ENCODE data around the gene SOX13. TPM values are rescaled to one million over a fixed set of nuclear protein-coding genes. Genes with fewer than 3 reads are reported as not detected.
A peak's percentile ranks its signal among the peaks of the same experiment; 100 is the strongest.

SOX13 gene
- total RNA-seq, 1 experiment from 2014 or later = 31.5 TPM

- Mint-ChIP-seq H3K9me3 (ENCODE audit: unreplicated experiment) (no peaks in the 10 kb centered on the region), H3K4me3 (ENCODE audit: unreplicated experiment) (no peak overlapping the region), H3K4me1 (ENCODE audit: low read depth, unreplicated experiment) (peaks cover 19% of the 10 kb centered on the region), H3K27ac (ENCODE audit: unreplicated experiment) (no peak overlapping the region), H3K27me3 (ENCODE audit: insufficient read depth, unreplicated experiment) (no peaks in the 10 kb centered on the region), H3K36me3 (ENCODE audit: insufficient read depth, unreplicated experiment) (peaks cover 36% of the 10 kb centered on the region)
- TF ChIP-seq CTCF (IDR thresholded peaks at IDR 0.05; ENCODE audit: insufficient read depth in 1 of 2, low read depth in 1 of 2, low read length in 1 of 2, severe bottlenecking in 1 of 2, unreplicated experiment in 1 of 2) = peak; percentile 94 to 96
- POLR2A ChIA-PET = no interaction called here
- intact Hi-C loops (cut with micrococcal nuclease; ENCODE audit: unreplicated experiment) = loop anchor here (1.0 to 10.0 kb wide), 3 partner anchors 53 to 256 kb away; no protein-coding TSS in a partner anchor
- Histone ChIP-seq H3K4me3 (ENCODE audit: low read depth, low read length) (no peak overlapping the region), H3K27me3 (replicated peaks; ENCODE audit: control insufficient read depth, insufficient read depth, low read length) (no peaks in the 10 kb centered on the region), H3K4me1 (peaks cover 5% of the 10 kb centered on the region; the same call in 1 of the 2 replicates), H3K9me3 (no peaks in the 10 kb centered on the region), H3K36me3 (ENCODE audit: control insufficient read depth, insufficient read depth, low read length) (peaks cover 2% of the 10 kb centered on the region; the same call in 1 of the 2 replicates)
- CTCF ChIA-PET = interaction anchor here (0.6 to 4.0 kb wide), 12 partner anchors 10 to 268 kb away, joined by 3 to 60 read pairs (median 6); partner anchors contain the start of genes SNRPE and SOX13
- DNase-seq = peak in 1 of 2 experiments; percentile 77
- no TSS peak for BruUV-seq (replicated peaks)
Measured at GRCh38 chr1:204127597-204128242, 54.8 kb downstream of the SOX13 start.

- TF ChIP-seq CTCF (IDR thresholded peaks at IDR 0.05; ENCODE audit: insufficient read depth in 1 of 2, low read depth in 1 of 2, low read length in 1 of 2, severe bottlenecking in 1 of 2, unreplicated experiment in 1 of 2) = no peak
Measured at GRCh38 chr1:204128464-204128963, 55.6 kb downstream of the SOX13 start.

More at GRCh38 chr1:204128464-204128963, 55.6 kb downstream of the SOX13 start:
- BruUV-seq (replicated peaks) = no TSS peak
- H3K36me3 Mint-ChIP-seq (ENCODE audit: insufficient read depth, unreplicated experiment) = peaks cover 36% of the 10 kb centered on the region
- Histone ChIP-seq H3K9me3 (no peaks in the 10 kb centered on the region), H3K36me3 (ENCODE audit: control insufficient read depth, insufficient read depth, low read length) (peaks cover 2% of the 10 kb centered on the region; the same call in 1 of the 2 replicates), H3K27me3 (replicated peaks; ENCODE audit: control insufficient read depth, insufficient read depth, low read length) (no peaks in the 10 kb centered on the region), H3K4me3 (ENCODE audit: low read depth, low read length) (no peak overlapping the region), H3K4me1 (peaks cover 5% of the 10 kb centered on the region; the same call in 1 of the 2 replicates)
- intact Hi-C loops (cut with micrococcal nuclease; ENCODE audit: unreplicated experiment) = loop anchor here (2.0 to 10.0 kb wide), 2 partner anchors 54 to 124 kb away; no protein-coding TSS in a partner anchor
- peaks cover 19% of the 10 kb centered on the region for H3K4me1 Mint-ChIP-seq (ENCODE audit: low read depth, unreplicated experiment)
- no peak for DNase-seq
- H3K27me3 Mint-ChIP-seq (ENCODE audit: insufficient read depth, unreplicated experiment) = no peaks in the 10 kb centered on the region
- peak overlapping the region; percentile 71 for H3K27ac Mint-ChIP-seq (ENCODE audit: unreplicated experiment)
- POLR2A ChIA-PET = interaction anchor here (0.6 to 1.3 kb wide), 4 partner anchors 16 to 268 kb away, joined by 3 to 5 read pairs (median 4); partner anchors contain the start of gene SOX13
- H3K4me3 Mint-ChIP-seq (ENCODE audit: unreplicated experiment) = peak overlapping the region; percentile 70
- CTCF ChIA-PET = interaction anchor here (0.8 to 4.0 kb wide), 16 partner anchors 11 to 269 kb away, joined by 3 to 60 read pairs (median 6); partner anchors contain the start of genes SNRPE and SOX13
- H3K9me3 Mint-ChIP-seq (ENCODE audit: unreplicated experiment) = no peaks in the 10 kb centered on the region
